ENCODE measurements around the gene ACBD6.

- TF ChIP-seq CTCF (IDR thresholded peaks at IDR 0.05) (no peak), ZFX (IDR thresholded peaks at IDR 0.05; ENCODE audit: borderline replicate concordance) (no peak)
These were observed 234.4 kb downstream of the ACBD6 start for GRCh38 chr1:180267761-180268555.

All from 22Rv1 (cell line).